HepG2 (cell line): Measurements from ENCODE around the gene FANCL. TPM values are rescaled to one million over a fixed set of nuclear protein-coding genes. Genes with fewer than 3 reads are reported as not detected.
"Not testable (repeated sequence)": the region's sequence is repeated elsewhere in the genome, so short reads cannot be mapped to it uniquely, and the experiment has no call there.

ENCODE experiments used
- ATAC-seq: fragments of 200-7000 bp; cut with Tn5 transposase; 3 replicates; pipeline ENCODE4 v1.9.1; 2020; ENCODE audit warnings: mild to moderate bottlenecking, moderate library complexity
- BruUV-seq: library from RNA; stranded (reverse); fragments of 400-500 nt; replicated peaks from 2 replicates; lab custom pipeline; 2021; lab: Mats Ljungman, UMichigan
- CTCF ChIA-PET: fragments of 300-600 bp; formaldehyde crosslinking; extraction: SDS; loops from one replicate; lab custom pipeline; 2021; ENCODE audit warnings: low total read pairs, inconsistent platforms, low intra/inter-chr PET ratio; lab: Yijun Ruan, JAX
- POLR2A ChIA-PET: fragments of 350-600 bp; sonication (Branson Sonifier 250); formaldehyde crosslinking; loops from one replicate; lab custom pipeline; 2020; ENCODE audit warnings: antibody characterized with exemption, inconsistent platforms; lab: Yijun Ruan, JAX
- DNase-seq: peaks from one replicate; pipeline ENCODE4 v3.0.0-alpha.2; 2015; ENCODE audit warnings: low spot score
- FAIRE-seq: peaks from 3 replicates; lab custom pipeline; 2011; peaks lifted over from hg19 to GRCh38; lab: Jason Lieb, UNC
- H2AFZ ChIP-seq: one replicate; pipeline ENCODE4 v1.6.1; 2011; ENCODE audit warnings: low read length, inconsistent platforms
- H3K27ac ChIP-seq: fragments of 300-600 bp; 3 replicates; pipeline ENCODE4 v1.8.0; 2011; ENCODE audit warnings: mixed run types, mild to moderate bottlenecking, mixed read lengths, low read length, inconsistent platforms; ENCODE audit not compliant: insufficient read depth; ENCODE audit errors: extremely low read length
- H3K27me3 ChIP-seq, 2 experiments: fragments of 200-600 bp in 1 of 2; 2 replicates in 1 of 2; 3 replicates in 1 of 2; pipeline versions ENCODE4 v1.6.0 to v1.8.0; 2011; ENCODE audit warnings: low read length in 2 of 2, mild to moderate bottlenecking in 2 of 2, moderate library complexity in 2 of 2, inconsistent platforms in 1 of 2; ENCODE audit not compliant: insufficient read depth in 2 of 2, control insufficient read depth in 1 of 2
- H3K36me3 ChIP-seq, 2 experiments: fragments of 200-600 bp in 1 of 2; replicated peaks in 1 of 2; 2 replicates in 1 of 2; 3 replicates in 1 of 2; pipeline versions ENCODE4 v1.5.1 to v1.8.0; 2011; ENCODE audit warnings: low read length in 2 of 2, inconsistent platforms in 1 of 2; ENCODE audit not compliant: insufficient read depth in 2 of 2, control insufficient read depth in 1 of 2
- H3K4me1 ChIP-seq: 2 replicates; pipeline ENCODE4 v1.5.1; 2012; ENCODE audit warnings: low read length, inconsistent platforms; ENCODE audit not compliant: insufficient read depth
- H3K4me2 ChIP-seq: 2 replicates; pipeline ENCODE4 v1.6.0; 2011; ENCODE audit warnings: low read depth, low read length, inconsistent platforms
- H3K4me3 ChIP-seq, 3 experiments: fragments of 200-600 bp in 1 of 3; sonication (generic), shearing (Covaris generic) in 1 of 3; replicated peaks in 1 of 3; 2 replicates each; pipeline ENCODE4 v1.5.1; 2011 to 2016; ENCODE audit warnings: low read length in 3 of 3, inconsistent platforms in 2 of 3, low read depth in 2 of 3, mild to moderate bottlenecking in 2 of 3, control low read depth in 1 of 3, mixed read lengths in 1 of 3; ENCODE audit not compliant: insufficient read depth in 1 of 3
- H3K79me2 ChIP-seq: one replicate; pipeline ENCODE4 v1.6.1; 2011; ENCODE audit warnings: low read length, inconsistent platforms; ENCODE audit not compliant: insufficient read depth
- H3K9ac ChIP-seq: 2 replicates; pipeline ENCODE4 v1.6.0; 2011; ENCODE audit warnings: mild to moderate bottlenecking, low read depth, low read length, inconsistent platforms; ENCODE audit not compliant: insufficient read depth
- H3K9me3 ChIP-seq: 2 replicates; pipeline ENCODE4 v1.5.1; 2012; ENCODE audit warnings: mild to moderate bottlenecking, low read length
- H4K20me1 ChIP-seq: 2 replicates; pipeline ENCODE4 v1.6.0; 2011; ENCODE audit warnings: inconsistent platforms, mild to moderate bottlenecking, low read length, moderate library complexity; ENCODE audit not compliant: insufficient read depth
- MAFF ChIP-seq: IDR thresholded peaks from 2 replicates; pipeline ENCODE4 v1.6.1; 2011; ENCODE audit warnings: low read depth, low read length, improper control_type of control experiment
- MAFK ChIP-seq, 2 experiments: IDR thresholded peaks in 1 of 2; conservative IDR thresholded peaks in 1 of 2; 2 replicates each; pipeline ENCODE4 v1.6.1; 2011; ENCODE audit warnings: improper control_type of control experiment in 2 of 2, low read length in 2 of 2
- ZMYM2 ChIP-seq: sonication (generic); formaldehyde crosslinking; IDR thresholded peaks from 2 replicates; pipeline ENCODE4 v1.8.0; 2022; ENCODE audit warnings: mild to moderate bottlenecking, missing genetic modification reagents
- ZMYM3 ChIP-seq: sonication (generic); formaldehyde crosslinking; IDR thresholded peaks from 2 replicates; pipeline ENCODE4 v1.5.1; 2020; ENCODE audit warnings: mild to moderate bottlenecking, missing genetic modification reagents
- WGBS: methylation state at CpG from one replicate; pipeline ENCODE4 v1.1.6; 2017; ENCODE audit warnings: low lambda C conversion rate; 5-methylcytosine and 5-hydroxymethylcytosine counted together
- in situ Hi-C: cut with HindIII; loops from 2 replicates; pipeline ENCODE4 v1.10.0; 2017; ENCODE audit warnings: low pct_unique_long_range_greater_than_20kb; ENCODE audit not compliant: extremely low pct_ligation_motif_present
- intact Hi-C: fragments of 100-400 bp; cut with micrococcal nuclease; formaldehyde crosslinking; loops from one replicate; pipeline ENCODE4 v1.10.0; 2022; ENCODE audit not compliant: unreplicated experiment
- polyA plus RNA-seq, 8 experiments: library from polyadenylated mRNA; depleted of rRNA in 3 of 8; stranded (reverse) in 7 of 8; unstranded in 1 of 8; fragments of >200 nt; fragmentation: Illumina TruSeq in 4 of 8; extraction: Trizol in 4 of 8; gene quantifications; 2 replicates each; pipeline versions ENCODE4 v1.2.1 to v1.2.3, GENCODE V29; 2011 to 2016; ENCODE audit warnings: low read depth in 4 of 8, missing spikeins in 1 of 8, mixed read lengths in 1 of 8; ENCODE audit not compliant: insufficient read depth in 1 of 8
- total RNA-seq, 5 experiments: library from RNA; depleted of rRNA; stranded (reverse); fragments of >200 nt; fragmentation: Illumina TruSeq; extraction: Trizol; gene quantifications; 2 replicates each; pipeline ENCODE4 v1.2.3, GENCODE V29; 2016; ENCODE audit warnings: low read depth in 1 of 5
- TF ChIP-seq, protein P1 (sequence below): IDR thresholded peaks from 2 replicates; pipeline ENCODE4 v1.6.1; 2016; ENCODE audit warnings: mild to moderate bottlenecking

The FANCL gene
- total and polyA plus RNA-seq, 2 of the 13 experiments (the other 11 are each of a cell fraction or from before 2014, with no cell fraction given): 40.7 to 66.8 TPM

DNA sequence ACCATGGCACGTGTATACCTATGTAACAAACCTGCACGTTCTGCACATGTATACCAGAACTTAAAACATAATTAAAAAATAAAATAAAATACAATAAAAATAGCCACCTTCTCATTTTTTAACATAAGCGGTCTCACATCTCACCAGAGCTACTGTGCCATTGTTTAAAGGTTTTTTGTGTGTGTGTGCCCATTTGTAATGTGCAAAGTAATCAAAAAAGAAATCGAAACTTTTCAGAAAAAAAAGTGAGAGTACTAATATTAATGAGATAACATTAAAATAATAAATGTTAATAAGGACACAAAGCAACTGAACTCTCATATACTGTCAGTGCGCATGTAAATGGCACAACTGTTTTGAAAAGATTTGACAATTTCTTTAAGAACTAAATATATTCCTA is 60.5 kb downstream of the FANCL start:
- POLR2A ChIA-PET: no interaction called here
- Histone ChIP-seq H3K79me2 (no peaks in the 10 kb centered on the region), H2AFZ (no peak overlapping the region), H3K4me3 (no peak overlapping the region), H3K27me3 (no peaks in the 10 kb centered on the region), H4K20me1 (no peaks in the 10 kb centered on the region)
- 97% methylated on average over 5 of the region's 5 CpGs for WGBS
- intact Hi-C loops: no loop called here
- no TSS peak for BruUV-seq
- DNase-seq (no peak), ATAC-seq (no peak)
- TF ChIP-seq MAFK (conservative IDR thresholded peaks at IDR 0.05 in 1 of 2, IDR thresholded peaks at IDR 0.05 in 1 of 2; ENCODE audit: low read length in 2 of 2): peak; percentile 24 to 59; a peak in 2 of 4 replicates
- TF ChIP-seq, protein P1, sequence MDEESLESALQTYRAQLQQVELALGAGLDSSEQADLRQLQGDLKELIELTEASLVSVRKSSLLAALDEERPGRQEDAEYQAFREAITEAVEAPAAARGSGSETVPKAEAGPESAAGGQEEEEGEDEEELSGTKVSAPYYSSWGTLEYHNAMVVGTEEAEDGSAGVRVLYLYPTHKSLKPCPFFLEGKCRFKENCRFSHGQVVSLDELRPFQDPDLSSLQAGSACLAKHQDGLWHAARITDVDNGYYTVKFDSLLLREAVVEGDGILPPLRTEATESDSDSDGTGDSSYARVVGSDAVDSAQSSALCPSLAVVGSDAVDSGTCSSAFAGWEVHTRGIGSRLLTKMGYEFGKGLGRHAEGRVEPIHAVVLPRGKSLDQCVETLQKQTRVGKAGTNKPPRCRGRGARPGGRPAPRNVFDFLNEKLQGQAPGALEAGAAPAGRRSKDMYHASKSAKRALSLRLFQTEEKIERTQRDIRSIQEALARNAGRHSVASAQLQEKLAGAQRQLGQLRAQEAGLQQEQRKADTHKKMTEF (CRISPR knock-in tag): no peak
- peak; percentile 51 for TF ChIP-seq MAFF
- TF ChIP-seq, all 625 proteins: peak for 2
- in situ Hi-C loops: no loop called here
- Histone ChIP-seq H3K36me3 (peaks cover 0 to 3% of the 10 kb centered on the region in 2 experiments; a peak in 2 of 5 replicates), H3K4me1 (no peaks in the 10 kb centered on the region), H3K4me2 (no peak overlapping the region), H3K9me3 (no peaks in the 10 kb centered on the region), H3K27ac (no peak overlapping the region), H3K9ac (no peak overlapping the region)
- no peak for FAIRE-seq
- CTCF ChIA-PET: no interaction called here

DNA sequence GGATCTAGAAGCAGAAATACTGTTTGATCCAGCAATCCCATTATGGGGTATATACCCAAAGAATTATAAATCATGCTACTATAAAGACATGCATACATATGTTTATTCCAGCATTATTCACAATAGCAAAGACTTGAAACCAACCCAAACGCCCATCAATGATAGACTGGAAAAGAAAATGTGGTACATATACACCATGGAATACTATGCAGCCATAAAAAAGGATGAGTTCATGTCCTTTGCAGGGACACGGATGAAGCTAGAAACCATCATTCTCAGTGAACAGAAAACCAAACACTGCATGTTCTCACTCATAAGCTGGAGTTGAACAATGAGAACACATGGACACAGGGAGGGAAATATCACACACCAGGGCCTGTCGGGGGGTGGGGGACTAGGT is 61.0 kb downstream of the FANCL start:
- DNase-seq, H3K36me3 ChIP-seq, H3K4me3 ChIP-seq, in situ Hi-C loops, H3K9me3 ChIP-seq, H4K20me1 ChIP-seq, H3K4me2 ChIP-seq, H3K4me1 ChIP-seq, POLR2A ChIA-PET, H3K27me3 ChIP-seq, BruUV-seq, H3K79me2 ChIP-seq, FAIRE-seq, CTCF ChIA-PET, ATAC-seq, H3K27ac ChIP-seq, intact Hi-C loops, H2AFZ ChIP-seq, H3K9ac ChIP-seq: not testable (repeated sequence)
- 97% methylated on average over 3 of the region's 3 CpGs for WGBS
- TF ChIP-seq ZMYM2: 0 out of 2 replicates have a peak, but pooled peaks have one; percentile 28
- TF ChIP-seq ZMYM3 (CRISPR knock-in tag): 0 out of 2 replicates have a peak, but pooled peaks have one; percentile 17

DNA sequence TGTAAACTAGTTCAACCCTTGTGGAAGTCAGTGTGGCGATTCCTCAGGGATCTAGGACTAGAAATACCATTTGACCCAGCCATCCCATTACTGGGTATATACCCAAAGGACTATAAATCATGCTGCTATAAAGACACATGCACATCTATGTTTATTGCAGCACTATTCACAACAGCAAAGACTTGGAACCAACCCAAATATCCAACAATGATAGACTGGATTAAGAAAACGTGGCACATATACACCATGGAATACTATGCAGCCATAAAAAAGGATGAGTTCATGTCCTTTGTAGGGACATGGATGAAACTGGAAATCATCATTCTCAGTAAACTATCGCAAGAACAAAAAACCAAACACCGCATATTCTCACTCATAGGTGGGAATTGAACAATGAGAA is 63.9 kb downstream of the FANCL start:
- intact Hi-C loops, H3K27ac ChIP-seq, H3K36me3 ChIP-seq, ATAC-seq, H3K9ac ChIP-seq, H2AFZ ChIP-seq, H3K4me1 ChIP-seq, FAIRE-seq, H3K4me3 ChIP-seq, H3K9me3 ChIP-seq, CTCF ChIA-PET, H3K79me2 ChIP-seq, H3K27me3 ChIP-seq, DNase-seq, H3K4me2 ChIP-seq, BruUV-seq, H4K20me1 ChIP-seq, POLR2A ChIA-PET, in situ Hi-C loops: not testable (repeated sequence)
- 77% methylated on average over 2 of the region's 4 CpGs for WGBS
